ENCODE measurements around the gene USP10.

DNA sequence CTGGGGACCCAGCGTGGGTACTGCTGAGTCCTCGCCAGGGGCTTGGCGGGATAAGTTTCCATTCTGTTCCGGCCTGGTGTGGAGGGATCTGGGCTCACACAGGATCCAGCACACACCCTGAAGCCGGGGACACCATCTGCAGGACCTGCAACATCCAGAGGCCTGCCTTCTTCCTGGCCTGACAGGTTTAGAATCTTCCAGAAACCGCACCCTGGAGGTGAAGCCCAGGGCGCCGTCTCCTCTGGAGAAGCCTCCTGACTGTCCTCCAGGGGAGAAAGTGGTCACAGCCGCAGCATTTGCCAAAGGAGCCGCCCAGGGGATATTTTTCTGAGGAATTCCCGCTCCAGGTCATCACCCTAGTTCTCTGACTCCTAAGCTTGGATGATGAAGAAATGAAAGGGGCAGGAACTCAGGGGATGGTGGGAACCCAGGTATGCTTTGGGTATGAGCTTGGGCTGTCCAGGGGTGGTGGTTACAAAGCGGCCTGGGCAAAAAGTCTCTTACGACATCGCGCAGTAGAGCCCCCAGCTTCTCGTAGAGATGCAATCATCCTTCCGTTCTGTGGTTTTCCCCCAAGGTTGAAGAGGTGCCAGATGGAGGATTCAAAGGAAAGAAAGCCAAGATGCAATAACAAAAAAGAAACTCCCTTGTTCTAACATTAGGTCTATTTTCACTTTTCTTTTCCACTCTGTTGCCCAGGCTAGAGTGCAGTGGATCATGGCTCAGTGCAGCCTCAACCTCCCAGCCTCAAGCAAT, 110.9 kb downstream of the USP10 start:
- TF ChIP-seq, protein P1, sequence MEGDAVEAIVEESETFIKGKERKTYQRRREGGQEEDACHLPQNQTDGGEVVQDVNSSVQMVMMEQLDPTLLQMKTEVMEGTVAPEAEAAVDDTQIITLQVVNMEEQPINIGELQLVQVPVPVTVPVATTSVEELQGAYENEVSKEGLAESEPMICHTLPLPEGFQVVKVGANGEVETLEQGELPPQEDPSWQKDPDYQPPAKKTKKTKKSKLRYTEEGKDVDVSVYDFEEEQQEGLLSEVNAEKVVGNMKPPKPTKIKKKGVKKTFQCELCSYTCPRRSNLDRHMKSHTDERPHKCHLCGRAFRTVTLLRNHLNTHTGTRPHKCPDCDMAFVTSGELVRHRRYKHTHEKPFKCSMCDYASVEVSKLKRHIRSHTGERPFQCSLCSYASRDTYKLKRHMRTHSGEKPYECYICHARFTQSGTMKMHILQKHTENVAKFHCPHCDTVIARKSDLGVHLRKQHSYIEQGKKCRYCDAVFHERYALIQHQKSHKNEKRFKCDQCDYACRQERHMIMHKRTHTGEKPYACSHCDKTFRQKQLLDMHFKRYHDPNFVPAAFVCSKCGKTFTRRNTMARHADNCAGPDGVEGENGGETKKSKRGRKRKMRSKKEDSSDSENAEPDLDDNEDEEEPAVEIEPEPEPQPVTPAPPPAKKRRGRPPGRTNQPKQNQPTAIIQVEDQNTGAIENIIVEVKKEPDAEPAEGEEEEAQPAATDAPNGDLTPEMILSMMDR (IDR thresholded peaks at IDR 0.05): no peak
- no peak for TF ChIP-seq POLR2A (IDR thresholded peaks at IDR 0.05)

All from sigmoid colon (tissue), 3 donors.